HepG2 (cell line): Measurements from ENCODE around the gene FAM13B. TPM values are rescaled to one million over a fixed set of nuclear protein-coding genes. Genes with fewer than 3 reads are reported as not detected.

Source experiments
- ARNTL ChIP-seq: sonication (generic); formaldehyde crosslinking; IDR thresholded peaks from 2 replicates; pipeline ENCODE4 v1.4.0; 2020; ENCODE audit warnings: mild to moderate bottlenecking, missing genetic modification reagents
- ELK4 ChIP-seq: sonication (generic); formaldehyde crosslinking; IDR thresholded peaks from 2 replicates; pipeline ENCODE4 v1.9.0; 2021; ENCODE audit warnings: missing genetic modification reagents, borderline replicate concordance
- RELA ChIP-seq: sonication (generic); formaldehyde crosslinking; IDR thresholded peaks from 2 replicates; pipeline ENCODE4 v1.4.0; 2020; ENCODE audit warnings: missing genetic modification reagents
- RERE ChIP-seq: IDR thresholded peaks from 2 replicates; pipeline ENCODE4 v1.6.1; 2016; ENCODE audit warnings: low read depth, missing genetic modification reagents, missing compliant biosample characterization
- TFDP1 ChIP-seq: IDR thresholded peaks from 2 replicates; pipeline ENCODE4 v1.6.1; 2016; ENCODE audit warnings: missing compliant biosample characterization, missing genetic modification reagents, borderline replicate concordance
- XBP1 ChIP-seq: sonication (generic); formaldehyde crosslinking; IDR thresholded peaks from 2 replicates; pipeline ENCODE4 v1.5.0; 2020; ENCODE audit warnings: missing genetic modification reagents
- ZNF768 ChIP-seq: sonication (generic); formaldehyde crosslinking; IDR thresholded peaks from 2 replicates; pipeline ENCODE4 v1.4.0; 2020; ENCODE audit warnings: missing genetic modification reagents
- polyA plus RNA-seq, 8 experiments: library from polyadenylated mRNA; depleted of rRNA in 3 of 8; stranded (reverse) in 7 of 8; unstranded in 1 of 8; fragments of >200 nt; fragmentation: Illumina TruSeq in 4 of 8; extraction: Trizol in 4 of 8; gene quantifications; 2 replicates each; pipeline versions ENCODE4 v1.2.1 to v1.2.3, GENCODE V29; 2011 to 2016; ENCODE audit warnings: low read depth in 4 of 8, missing spikeins in 1 of 8, mixed read lengths in 1 of 8; ENCODE audit not compliant: insufficient read depth in 1 of 8
- total RNA-seq, 5 experiments: library from RNA; depleted of rRNA; stranded (reverse); fragments of >200 nt; fragmentation: Illumina TruSeq; extraction: Trizol; gene quantifications; 2 replicates each; pipeline ENCODE4 v1.2.3, GENCODE V29; 2016; ENCODE audit warnings: low read depth in 1 of 5

The FAM13B gene
- total and polyA plus RNA-seq, 2 of the 13 experiments (the other 11 are each of a cell fraction or from before 2014, with no cell fraction given) = 6.9 to 11.5 TPM

- TF ChIP-seq RERE (CRISPR knock-in tag) = no peak
- TF ChIP-seq XBP1 (CRISPR knock-in tag) = no peak
- no peak for TF ChIP-seq TFDP1 (CRISPR knock-in tag)
- no peak for TF ChIP-seq RELA (CRISPR knock-in tag)
- TF ChIP-seq ELK4 (CRISPR knock-in tag) = no peak
- TF ChIP-seq ARNTL (CRISPR knock-in tag) = no peak
- no peak for TF ChIP-seq ZNF768
Measured at GRCh38 chr5:138038826-138039225, 5.9 kb upstream of the FAM13B start (continued).
